A673 (cell line): Measurements from ENCODE around the gene HSDL2.

Experiments used
- CTCF ChIP-seq: fragments of 300-800, 200-600 bp; sonication (generic); conservative IDR thresholded peaks from 2 replicates; pipeline ENCODE4 v1.5.1; 2017; ENCODE audit warnings: low read depth, mild to moderate bottlenecking, antibody characterized with exemption, low read length, moderate library complexity, mixed read lengths
- EZH2 ChIP-seq: fragments of 200-600 bp; sonication (generic); IDR thresholded peaks from 2 replicates; pipeline ENCODE4 v1.6.1; 2017; ENCODE audit warnings: borderline replicate concordance, low read depth, mild to moderate bottlenecking, mixed read lengths, antibody characterized with exemption, low read length; ENCODE audit not compliant: poor library complexity, severe bottlenecking

- TF ChIP-seq CTCF (no peak), EZH2 (no peak)
These were observed 53.8 kb downstream of the HSDL2 start for GRCh38 chr9:112433499-112434392.
